Transverse colon (tissue), 4 donors: Measurements from ENCODE around the gene DNMT3L. TPM values are rescaled to one million over a fixed set of nuclear protein-coding genes. Genes with fewer than 3 reads are reported as not detected.

Source experiments
- DNase-seq: peaks from one replicate; pipeline ENCODE4 v3.0.0-alpha.2; 2019
- H3K27ac ChIP-seq, 4 donors: fragments of 200-600 bp; sonication (generic); 2 replicates each; pipeline ENCODE4 v1.5.1; 2016 to 2018; ENCODE audit warnings: inconsistent platforms in 4 of 4
- H3K27me3 ChIP-seq: fragments of 200-600 bp; sonication (generic); 2 replicates; pipeline ENCODE4 v1.5.1; 2017; ENCODE audit warnings: inconsistent platforms
- H3K36me3 ChIP-seq, 4 donors: fragments of 200-600 bp; sonication (generic); 2 replicates each; pipeline ENCODE4 v1.5.1; 2017 to 2019; ENCODE audit warnings: inconsistent platforms in 4 of 4
- H3K4me1 ChIP-seq, 4 donors: fragments of 200-600 bp; sonication (generic); 2 replicates each; pipeline ENCODE4 v1.5.1; 2017 to 2020; ENCODE audit warnings: inconsistent platforms in 4 of 4
- H3K4me3 ChIP-seq, 4 donors: fragments of 200-600 bp; sonication (generic); 1 replicate in 1 of 4; 2 replicates in 3 of 4; pipeline versions ENCODE4 v1.5.1 to v1.6.1; 2017 to 2019; ENCODE audit warnings: inconsistent platforms in 4 of 4
- H3K9me3 ChIP-seq, 2 donors: fragments of 200-600 bp; sonication (generic); 2 replicates each; pipeline ENCODE4 v1.5.1; 2017 to 2019; ENCODE audit warnings: inconsistent platforms in 2 of 2
- EP300 ChIP-seq: sonication (generic); formaldehyde crosslinking; IDR thresholded peaks from one replicate; pipeline ENCODE4 v1.6.1; 2017; ENCODE audit warnings: antibody characterized with exemption, low read depth
- POLR2A ChIP-seq: fragments of 450-650 bp; IDR thresholded peaks from one replicate; pipeline ENCODE4 v1.6.1; 2016; ENCODE audit warnings: antibody characterized with exemption, mild to moderate bottlenecking, moderate library complexity
- POLR2AphosphoS5 ChIP-seq, 3 donors: sonication (generic); formaldehyde crosslinking; IDR thresholded peaks; one replicate each; pipeline ENCODE4 v1.6.1; 2016; ENCODE audit warnings: antibody characterized with exemption in 3 of 3
- WGBS, 2 donors: methylation state at CpG; one replicate each; pipeline ENCODE4 v1.1.5; 2018; ENCODE audit warnings: low coverage in 1 of 2; 5-methylcytosine and 5-hydroxymethylcytosine counted together
- in situ Hi-C, 4 donors: fragments of 200-750 bp; cut with MboI; loops; one replicate each; pipeline versions ENCODE4 v1.15.0 to v1.15.1; 2017; ENCODE audit warnings: low sequenced_read_pairs in 3 of 4, low pct_ligation_motif_present in 1 of 4, low pct_unique_long_range_greater_than_20kb in 1 of 4
- intact Hi-C: fragments of 100-400 bp; cut with DNase I; formaldehyde crosslinking; loops from one replicate; pipeline ENCODE4 v1.15.1; 2023; ENCODE audit warnings: low total_unique reads
- total RNA-seq, 4 donors: library from RNA; depleted of rRNA; stranded (reverse); fragments of >200 nt; gene quantifications; one replicate each; pipeline ENCODE4 v1.1.0, GENCODE V29; 2016
- TF ChIP-seq, protein P1 (sequence below), 5 experiments: fragments of 200-600 bp in 3 of 5; fragments of 450-650 bp in 2 of 5; sonication (generic) in 3 of 5; IDR thresholded peaks; 1 replicate in 2 of 5; 2 replicates in 3 of 5; pipeline ENCODE4 v1.5.1; 2016 to 2017; ENCODE audit warnings: antibody characterized with exemption in 5 of 5, inconsistent platforms in 3 of 5, mild to moderate bottlenecking in 2 of 5, moderate library complexity in 1 of 5

Gene DNMT3L
- total RNA-seq, 4 donors from 2014 or later, result not detected

DNA sequence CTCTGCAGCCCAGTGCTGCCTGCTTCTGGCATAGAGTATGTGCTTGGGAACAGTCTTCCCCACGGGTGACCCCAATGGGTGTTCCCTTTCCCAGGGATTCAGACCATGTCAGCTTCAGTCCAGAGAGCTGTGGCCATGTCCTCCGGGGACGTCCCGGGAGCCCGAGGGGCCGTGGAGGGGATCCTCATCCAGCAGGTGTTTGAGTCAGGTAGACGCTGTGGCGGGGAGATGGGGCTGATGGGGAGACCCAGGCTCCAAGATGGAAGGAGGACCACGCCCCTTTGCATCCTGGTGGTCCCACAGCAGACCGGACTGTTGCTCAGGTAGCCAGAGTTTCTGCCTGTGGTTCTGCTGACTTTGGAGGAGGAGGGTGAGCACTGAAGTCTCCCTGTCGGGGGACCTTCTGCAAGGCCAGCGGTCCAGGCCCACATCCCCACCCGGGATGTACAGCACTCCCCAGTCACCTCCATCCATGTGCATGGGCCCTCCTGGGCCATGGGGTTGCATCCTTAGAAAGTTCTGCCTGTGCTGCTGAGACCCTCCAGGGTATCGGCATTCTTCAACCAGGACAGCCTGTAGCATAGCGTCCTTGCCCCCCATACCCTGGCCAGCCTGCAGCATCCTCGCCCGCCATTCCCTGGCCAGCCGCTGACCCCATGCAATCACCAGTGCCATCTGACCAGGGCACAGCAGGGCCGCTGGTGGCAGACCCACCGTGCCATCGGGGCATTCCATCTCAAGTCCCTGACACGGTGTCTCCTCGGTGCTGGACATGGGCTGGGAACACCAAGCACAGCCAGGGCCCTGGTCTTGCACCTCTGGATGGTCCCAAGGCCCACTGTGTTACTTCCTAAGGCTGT lies 26.8 kb upstream of the DNMT3L start:
- H3K27ac ChIP-seq, result no peak overlapping the region
- in situ Hi-C loops (no loop called here), intact Hi-C loops (no loop called here)
- no peak for DNase-seq
- peaks cover 29% of the 10 kb centered on the region for H3K27me3 ChIP-seq
- TF ChIP-seq, protein P1, sequence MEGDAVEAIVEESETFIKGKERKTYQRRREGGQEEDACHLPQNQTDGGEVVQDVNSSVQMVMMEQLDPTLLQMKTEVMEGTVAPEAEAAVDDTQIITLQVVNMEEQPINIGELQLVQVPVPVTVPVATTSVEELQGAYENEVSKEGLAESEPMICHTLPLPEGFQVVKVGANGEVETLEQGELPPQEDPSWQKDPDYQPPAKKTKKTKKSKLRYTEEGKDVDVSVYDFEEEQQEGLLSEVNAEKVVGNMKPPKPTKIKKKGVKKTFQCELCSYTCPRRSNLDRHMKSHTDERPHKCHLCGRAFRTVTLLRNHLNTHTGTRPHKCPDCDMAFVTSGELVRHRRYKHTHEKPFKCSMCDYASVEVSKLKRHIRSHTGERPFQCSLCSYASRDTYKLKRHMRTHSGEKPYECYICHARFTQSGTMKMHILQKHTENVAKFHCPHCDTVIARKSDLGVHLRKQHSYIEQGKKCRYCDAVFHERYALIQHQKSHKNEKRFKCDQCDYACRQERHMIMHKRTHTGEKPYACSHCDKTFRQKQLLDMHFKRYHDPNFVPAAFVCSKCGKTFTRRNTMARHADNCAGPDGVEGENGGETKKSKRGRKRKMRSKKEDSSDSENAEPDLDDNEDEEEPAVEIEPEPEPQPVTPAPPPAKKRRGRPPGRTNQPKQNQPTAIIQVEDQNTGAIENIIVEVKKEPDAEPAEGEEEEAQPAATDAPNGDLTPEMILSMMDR (IDR thresholded peaks at IDR 0.05), result no peak
- no peak for TF ChIP-seq POLR2A
- no peak for TF ChIP-seq EP300
- no peak for TF ChIP-seq POLR2AphosphoS5 (IDR thresholded peaks at IDR 0.05)
- WGBS, 2 donors, result 89% methylated on average over 19 of the region's 23 CpGs; no CpG with 5 or more reads in 1 of the 2 donors
- H3K4me3 ChIP-seq, result no peak overlapping the region
- no peaks in the 10 kb centered on the region for H3K36me3 ChIP-seq
- no peaks in the 10 kb centered on the region for H3K9me3 ChIP-seq
- no peaks in the 10 kb centered on the region for H3K4me1 ChIP-seq

DNA sequence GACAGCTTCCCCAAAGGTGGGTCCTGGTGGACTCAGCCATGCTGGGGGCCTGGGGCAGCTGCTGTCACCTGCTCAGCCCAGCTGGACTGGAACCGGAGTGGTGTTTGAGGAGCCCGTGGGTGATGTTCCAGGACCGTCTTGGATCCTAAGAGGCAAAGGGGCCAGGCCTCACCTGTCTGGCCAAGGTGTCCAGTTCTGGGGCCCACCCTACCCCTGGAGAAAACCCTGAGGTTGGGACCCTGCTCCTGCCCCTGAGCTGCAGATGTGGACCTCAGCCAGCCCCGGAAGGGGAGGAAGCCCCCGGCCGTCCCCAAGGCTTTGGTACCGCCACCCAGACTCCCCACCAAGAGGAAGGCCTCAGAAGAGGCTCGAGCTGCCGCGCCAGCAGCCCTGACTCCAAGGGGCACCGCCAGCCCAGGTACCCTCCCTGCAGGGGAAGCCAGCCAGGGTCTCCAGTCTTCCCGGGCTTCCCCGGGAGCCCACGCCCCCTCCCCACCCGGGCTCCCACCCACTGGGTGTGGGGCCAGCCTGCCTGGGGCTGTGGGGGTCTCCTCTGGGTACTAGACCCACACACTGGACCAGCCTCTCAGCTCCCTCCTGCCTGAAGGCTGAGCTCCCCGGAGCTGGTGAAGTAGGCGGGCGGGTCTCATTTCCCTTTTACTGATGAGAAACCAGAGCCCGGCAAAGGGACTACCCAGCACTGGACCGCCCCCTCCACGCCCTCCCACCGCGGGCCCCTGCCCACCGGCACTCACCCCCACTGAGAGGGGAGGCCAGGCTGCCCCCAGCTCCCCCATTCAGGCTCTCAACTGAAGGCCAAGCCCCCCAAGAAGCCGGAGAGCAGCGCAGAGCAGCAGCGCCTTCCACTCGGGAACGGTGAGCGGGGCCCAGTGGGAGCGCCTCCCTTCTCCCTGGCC lies 25.3 kb upstream of the DNMT3L start:
- no peak for DNase-seq
- no peaks in the 10 kb centered on the region for H3K4me1 ChIP-seq
- H3K27me3 ChIP-seq, result peaks cover 29% of the 10 kb centered on the region
- H3K9me3 ChIP-seq, result no peaks in the 10 kb centered on the region
- in situ Hi-C loops, result no loop called here
- H3K27ac ChIP-seq, result no peak overlapping the region
- no peak for TF ChIP-seq POLR2A
- TF ChIP-seq EP300, result no peak
- no peak for TF ChIP-seq POLR2AphosphoS5 (IDR thresholded peaks at IDR 0.05)
- TF ChIP-seq, protein P1 (IDR thresholded peaks at IDR 0.05), result no peak
- intact Hi-C loops, result no loop called here
- no peaks in the 10 kb centered on the region for H3K36me3 ChIP-seq
- no peak overlapping the region for H3K4me3 ChIP-seq
- WGBS, 2 donors, result 69% methylated on average over 30 of the region's 31 CpGs; no CpG with 5 or more reads in 1 of the 2 donors

DNA sequence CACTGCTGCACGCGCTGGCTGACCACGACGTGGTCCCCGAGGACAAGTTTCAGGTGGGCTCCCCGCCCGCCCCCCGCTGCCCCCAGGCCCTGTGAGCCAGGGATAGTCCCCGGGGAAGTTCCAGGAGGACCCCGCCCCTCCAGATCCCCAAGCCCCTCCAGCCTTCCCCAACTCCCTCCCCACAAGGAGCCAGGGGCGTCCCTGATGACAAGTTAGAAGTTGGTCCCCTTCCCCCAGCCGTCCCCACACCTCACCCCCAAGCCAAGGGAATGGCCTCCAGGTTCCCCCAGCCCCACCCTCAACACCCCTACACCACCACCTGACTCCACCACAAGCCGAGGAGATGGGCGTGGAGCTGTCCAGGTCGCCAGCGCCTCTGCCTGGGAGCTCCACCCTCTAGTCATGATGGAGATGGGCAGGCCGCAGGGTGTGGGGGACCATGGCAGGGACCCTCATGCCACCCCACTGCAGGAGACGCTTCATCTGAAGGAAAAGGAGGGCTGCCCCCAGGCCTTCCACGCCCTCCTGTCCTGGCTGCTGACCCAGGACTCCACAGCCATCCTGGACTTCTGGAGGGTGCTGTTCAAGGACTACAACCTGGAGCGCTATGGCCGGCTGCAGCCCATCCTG lies 24.5 kb upstream of the DNMT3L start:
- in situ Hi-C loops, result no loop called here
- no peak for DNase-seq
- H3K27ac ChIP-seq, result no peak overlapping the region
- no peak for TF ChIP-seq EP300
- TF ChIP-seq POLR2A, result no peak
- TF ChIP-seq, protein P1 (IDR thresholded peaks at IDR 0.05), result no peak
- TF ChIP-seq POLR2AphosphoS5 (IDR thresholded peaks at IDR 0.05), result no peak
- intact Hi-C loops, result no loop called here
- no peaks in the 10 kb centered on the region for H3K9me3 ChIP-seq
- H3K27me3 ChIP-seq, result peaks cover 29% of the 10 kb centered on the region
- H3K36me3 ChIP-seq, result no peaks in the 10 kb centered on the region
- peak overlapping the region in 1 of 4 donors; percentile 22 for H3K4me3 ChIP-seq
- no peaks in the 10 kb centered on the region for H3K4me1 ChIP-seq
- 55% methylated on average over 11 of the region's 21 CpGs; no CpG with 5 or more reads in 1 of the 2 donors for WGBS, 2 donors
